GM20000 (cell line): ENCODE data around the gene UBN1.

Experiments
- DNase-seq: peaks from one replicate; pipeline ENCODE4 v3.0.0; 2012; ENCODE audit warnings: low spot score
- TF ChIP-seq, protein P1 (sequence below): IDR thresholded peaks from 2 replicates; pipeline ENCODE4 v1.5.1; 2012; ENCODE audit warnings: mild to moderate bottlenecking, control low read depth; ENCODE audit errors: extremely low read depth, missing control alignments

The UBN1 gene

GRCh38 chr16:4870138-4870671, 22.9 kb downstream of the UBN1 start:
- no peak for DNase-seq
- TF ChIP-seq, protein P1, sequence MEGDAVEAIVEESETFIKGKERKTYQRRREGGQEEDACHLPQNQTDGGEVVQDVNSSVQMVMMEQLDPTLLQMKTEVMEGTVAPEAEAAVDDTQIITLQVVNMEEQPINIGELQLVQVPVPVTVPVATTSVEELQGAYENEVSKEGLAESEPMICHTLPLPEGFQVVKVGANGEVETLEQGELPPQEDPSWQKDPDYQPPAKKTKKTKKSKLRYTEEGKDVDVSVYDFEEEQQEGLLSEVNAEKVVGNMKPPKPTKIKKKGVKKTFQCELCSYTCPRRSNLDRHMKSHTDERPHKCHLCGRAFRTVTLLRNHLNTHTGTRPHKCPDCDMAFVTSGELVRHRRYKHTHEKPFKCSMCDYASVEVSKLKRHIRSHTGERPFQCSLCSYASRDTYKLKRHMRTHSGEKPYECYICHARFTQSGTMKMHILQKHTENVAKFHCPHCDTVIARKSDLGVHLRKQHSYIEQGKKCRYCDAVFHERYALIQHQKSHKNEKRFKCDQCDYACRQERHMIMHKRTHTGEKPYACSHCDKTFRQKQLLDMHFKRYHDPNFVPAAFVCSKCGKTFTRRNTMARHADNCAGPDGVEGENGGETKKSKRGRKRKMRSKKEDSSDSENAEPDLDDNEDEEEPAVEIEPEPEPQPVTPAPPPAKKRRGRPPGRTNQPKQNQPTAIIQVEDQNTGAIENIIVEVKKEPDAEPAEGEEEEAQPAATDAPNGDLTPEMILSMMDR = no peak

- DNase-seq = no peak
- TF ChIP-seq, protein P1 = no peak
These were observed 23.8 kb downstream of the UBN1 start for GRCh38 chr16:4871071-4871470.

GRCh38 chr16:4873091-4873490, 25.8 kb downstream of the UBN1 start:
- TF ChIP-seq, protein P1 = no peak
- no peak for DNase-seq

GRCh38 chr16:4874666-4875065, 27.4 kb downstream of the UBN1 start:
- no peak for DNase-seq

GRCh38 chr16:4876646-4877379, 29.5 kb downstream of the UBN1 start:
- DNase-seq = no peak
- TF ChIP-seq, protein P1 = no peak

More at GRCh38 chr16:4874666-4875065, 27.4 kb downstream of the UBN1 start:
- TF ChIP-seq, protein P1 = no peak

- TF ChIP-seq, protein P1 = no peak
- DNase-seq = no peak
These were observed 30.1 kb downstream of the UBN1 start for GRCh38 chr16:4877380-4877685.

DNA sequence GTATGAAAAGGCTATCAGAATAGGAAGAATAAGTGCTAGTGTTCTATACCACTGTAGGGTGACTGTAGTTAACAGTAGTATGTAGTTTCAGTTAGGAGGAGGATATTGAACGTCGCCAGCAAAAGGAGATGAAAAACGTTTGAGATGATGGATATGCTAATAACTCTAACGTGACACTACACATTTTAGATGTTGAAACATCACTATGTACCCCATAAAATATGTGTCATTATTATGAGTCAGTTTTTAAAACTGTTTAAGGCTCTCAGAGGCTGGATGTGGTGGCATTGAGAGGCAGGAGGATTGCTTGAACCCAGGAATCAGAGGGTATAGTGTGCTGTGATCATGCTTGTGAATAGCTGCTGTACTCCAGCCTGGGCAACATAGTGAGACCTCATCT, 31.8 kb downstream of the UBN1 start:
- TF ChIP-seq, protein P1 = no peak
- no peak for DNase-seq
